Heart left ventricle (tissue), 16 donors: ENCODE results near the gene WDSUB1. TPM values are rescaled to one million over a fixed set of nuclear protein-coding genes. Genes with fewer than 3 reads are reported as not detected.
A peak's percentile ranks its signal among the peaks of the same experiment; 100 is the strongest.

Experiments used
- ATAC-seq, 4 donors: fragments of 200-7000 bp; cut with Tn5 transposase; one replicate each; pipeline ENCODE4 v1.9.1; 2020 to 2022; ENCODE audit warnings: moderate library complexity in 4 of 4, mild to moderate bottlenecking in 3 of 4, moderate number of reproducible peaks in 1 of 4
- DNase-seq, 5 donors: peaks; one replicate each; pipeline ENCODE4 v3.0.0-alpha.2; 2020
- H3K27ac ChIP-seq, 12 donors: fragments of 200-600 bp; sonication (generic) in 4 of 12; one replicate each; pipeline versions ENCODE4 v1.5.0 to v1.8.0; 2016 to 2022; ENCODE audit warnings: mild to moderate bottlenecking in 2 of 12
- H3K27me3 ChIP-seq, 9 donors: fragments of 200-600 bp; sonication (generic) in 2 of 9; one replicate each; pipeline versions ENCODE4 v1.5.1 to v1.8.0; 2016 to 2022; ENCODE audit warnings: mild to moderate bottlenecking in 3 of 9
- H3K36me3 ChIP-seq, 9 donors: fragments of 200-600 bp; sonication (generic) in 2 of 9; one replicate each; pipeline versions ENCODE4 v1.5.0 to v1.8.0; 2018 to 2022; ENCODE audit warnings: mild to moderate bottlenecking in 2 of 9
- H3K4me1 ChIP-seq, 12 donors: fragments of 200-600 bp; sonication (generic) in 4 of 12; one replicate each; pipeline versions ENCODE4 v1.5.0 to v1.8.0; 2016 to 2022; ENCODE audit warnings: mild to moderate bottlenecking in 3 of 12
- H3K4me3 ChIP-seq, 12 donors: fragments of 200-600 bp; sonication (generic) in 4 of 12; one replicate each; pipeline versions ENCODE4 v1.5.0 to v1.8.0; 2017 to 2022; ENCODE audit warnings: mild to moderate bottlenecking in 9 of 12, moderate library complexity in 4 of 12
- H3K9me3 ChIP-seq, 12 donors: fragments of 200-600 bp; sonication (generic) in 4 of 12; one replicate each; pipeline versions ENCODE4 v1.5.0 to v1.8.0; 2016 to 2022; ENCODE audit warnings: mild to moderate bottlenecking in 1 of 12
- CTCF ChIP-seq, 12 donors: fragments of 200-600 bp; sonication (generic) in 4 of 12; IDR thresholded peaks; one replicate each; pipeline versions ENCODE4 v1.5.0 to v1.8.0; 2018 to 2022; ENCODE audit warnings: antibody characterized with exemption in 12 of 12, mild to moderate bottlenecking in 5 of 12
- POLR2A ChIP-seq, 2 donors: fragments of 450-650 bp; IDR thresholded peaks; one replicate each; pipeline ENCODE4 v1.6.1; 2017; ENCODE audit warnings: antibody characterized with exemption in 2 of 2, mild to moderate bottlenecking in 2 of 2, moderate library complexity in 2 of 2
- WGBS, 4 donors: extraction: QIAGEN DNeasy Blood & Tissue Kit in 2 of 4; methylation state at CpG; one replicate each; pipeline versions ENCODE4 v1.1.5 to v1.1.7; 2013 to 2018; 5-methylcytosine and 5-hydroxymethylcytosine counted together
- intact Hi-C, 10 donors: fragments of 100-400 bp; cut with DNase I; formaldehyde crosslinking; loops; one replicate each; pipeline versions ENCODE4 v1.11.1 to v1.14.2; 2022
- polyA plus RNA-seq, 2 donors: library from polyadenylated mRNA; stranded (reverse); fragments of 200-250 nt; gene quantifications; one replicate each; pipeline ENCODE4 v1.2.3, GENCODE V29; 2013
- total RNA-seq, 9 donors: library from RNA; depleted of rRNA in 2 of 9; stranded (reverse); fragments of >200 nt in 2 of 9; fragmentation: NEBNext Ultra II Directional in 3 of 9; extraction: Animal tissue kit (Norgen Biotek cat#: 25700) in 3 of 9; gene quantifications; one replicate each; pipeline versions ENCODE4 v1.1.0 to v1.2.4, GENCODE V29; 2016 to 2023
- donor health status: ischemic (EF 13 %, LVEDD 7.1; RV severe dilation, severe dysfunction).
- donor health status: healthy with polysubstance abuse.
- donor health status: DM: no; HTN: yes; CAD: no.
- donor health status: DM: no; HTN: no; CAD: no.
- donor health status: ischemic (EF 25% LVEDD 6.9; RV normal size, moderate dysfunction).
- donor health status: ischemic (EF 25% LVEDD 5.7; RV mildly dilated, moderate dysfunction).
- donor health status: healthy.
- donor health status: DM: yes; HTN: yes; CAD: no.
- donor health status: ischemic (EF 35%, LVEDD 5.7; RV mildly dilated, moderate dysfunction).
- donor health status: nonischemic (EF 11% LVEDD 7.7; RV severe dilation, severe dysfunction).
- donor health status: DM: yes; HTN: yes; CAD: no.
- donor health status: PGD.
- donor health status: ischemic (EF 29% LVEDD 5.4; RV normal size, mild dysfunction).
- donor health status: nonischemic (EF 23%, LVEDD 6.1; RV moderate dilation, normal function).

Gene WDSUB1
- total and polyA plus RNA-seq, 11 donors, result 5.1 to 12.4 (median 8.0) TPM

- intact Hi-C loops, result no loop called here
- no peak for DNase-seq
- WGBS, 4 donors, result 79 to 85% (median 82%) methylated on average over 12 of the region's 12 CpGs
- Histone ChIP-seq H3K4me1 (peaks cover 0 to 28% (median 16%) of the 10 kb centered on the region in 12 donors), H3K4me3 (no peak overlapping the region), H3K36me3 (peaks cover 0 to 49% (median 26%) of the 10 kb centered on the region in 9 donors), H3K27me3 (no peaks in the 10 kb centered on the region), H3K27ac (peak overlapping the region in 5 of 12 donors; percentile 51 to 81 (median 77)), H3K9me3 (peaks cover 0 to 6% (median 0%) of the 10 kb centered on the region in 12 donors)
- ATAC-seq, result peak in 2 of 4 donors; percentile 25 to 37
- TF ChIP-seq CTCF (IDR thresholded peaks at IDR 0.05) (no peak), POLR2A (IDR thresholded peaks at IDR 0.05) (no peak)
Measured at GRCh38 chr2:159251296-159252173, 35.0 kb downstream of the WDSUB1 start.

- ATAC-seq (peak; percentile 74 to 90 (median 82)), DNase-seq (peak in 4 of 5 donors; percentile 55 to 70 (median 58))
- Histone ChIP-seq H3K4me1 (peaks cover 0 to 28% (median 16%) of the 10 kb centered on the region in 12 donors), H3K36me3 (peaks cover 0 to 46% (median 15%) of the 10 kb centered on the region in 9 donors), H3K9me3 (peaks cover 0 to 14% (median 2%) of the 10 kb centered on the region in 12 donors), H3K4me3 (peak overlapping the region in 2 of 12 donors; percentile 13 to 22), H3K27me3 (no peaks in the 10 kb centered on the region), H3K27ac (peak overlapping the region; percentile 15 to 81 (median 70))
- 21 to 31% (median 29%) methylated on average over 7 of the region's 7 CpGs for WGBS, 4 donors
- intact Hi-C loops, result no loop called here
- TF ChIP-seq POLR2A (IDR thresholded peaks at IDR 0.05) (no peak), CTCF (IDR thresholded peaks at IDR 0.05) (no peak)
Measured at GRCh38 chr2:159249990-159250715, 36.4 kb downstream of the WDSUB1 start.

- Histone ChIP-seq H3K27me3 (no peaks in the 10 kb centered on the region), H3K27ac (no peak overlapping the region), H3K36me3 (peaks cover 0 to 59% (median 21%) of the 10 kb centered on the region in 9 donors), H3K4me3 (no peak overlapping the region), H3K9me3 (peaks cover 0 to 14% (median 2%) of the 10 kb centered on the region in 12 donors), H3K4me1 (peaks cover 0 to 32% (median 16%) of the 10 kb centered on the region in 12 donors)
- TF ChIP-seq POLR2A (IDR thresholded peaks at IDR 0.05) (no peak), CTCF (IDR thresholded peaks at IDR 0.05) (no peak)
- DNase-seq (no peak), ATAC-seq (no peak)
- WGBS, 4 donors, result 90 to 98% (median 91%) methylated on average over 7 of the region's 7 CpGs
- intact Hi-C loops, result no loop called here
Measured at GRCh38 chr2:159246325-159246988, 40.0 kb downstream of the WDSUB1 start.
